GM10266 (cell line): Measurements from ENCODE around the gene CLEC7A.
A peak's percentile ranks its signal among the peaks of the same experiment; 100 is the strongest.

Experiments
- DNase-seq: peaks from one replicate; pipeline ENCODE4 v3.0.0; 2012; ENCODE audit errors: extremely low spot score
- TF ChIP-seq, protein P1 (sequence below): IDR thresholded peaks from 2 replicates; pipeline ENCODE4 v1.5.1; 2012; ENCODE audit warnings: mild to moderate bottlenecking, low read depth; ENCODE audit not compliant: control insufficient read depth, insufficient read depth; ENCODE audit errors: missing control alignments

CLEC7A gene

DNA sequence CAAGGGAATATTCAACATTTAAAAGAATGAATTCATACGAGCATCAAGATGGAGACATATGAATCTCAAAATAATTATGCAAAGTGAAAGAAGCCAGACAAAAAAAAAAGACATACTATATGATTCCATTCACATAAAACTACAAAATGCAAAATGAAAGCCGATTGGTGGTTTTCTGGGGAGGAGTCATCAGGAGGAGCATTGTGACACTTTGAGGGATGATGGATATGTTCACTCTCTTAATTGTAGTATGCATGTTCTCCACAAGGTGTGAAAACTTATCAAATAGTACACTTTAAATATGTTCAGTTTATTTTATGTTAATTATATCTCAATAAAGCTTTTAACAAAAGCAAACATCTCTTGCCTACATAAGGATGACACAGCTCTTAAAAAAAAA, 28.4 kb upstream of the CLEC7A start:
- no peak for DNase-seq
- TF ChIP-seq, protein P1, sequence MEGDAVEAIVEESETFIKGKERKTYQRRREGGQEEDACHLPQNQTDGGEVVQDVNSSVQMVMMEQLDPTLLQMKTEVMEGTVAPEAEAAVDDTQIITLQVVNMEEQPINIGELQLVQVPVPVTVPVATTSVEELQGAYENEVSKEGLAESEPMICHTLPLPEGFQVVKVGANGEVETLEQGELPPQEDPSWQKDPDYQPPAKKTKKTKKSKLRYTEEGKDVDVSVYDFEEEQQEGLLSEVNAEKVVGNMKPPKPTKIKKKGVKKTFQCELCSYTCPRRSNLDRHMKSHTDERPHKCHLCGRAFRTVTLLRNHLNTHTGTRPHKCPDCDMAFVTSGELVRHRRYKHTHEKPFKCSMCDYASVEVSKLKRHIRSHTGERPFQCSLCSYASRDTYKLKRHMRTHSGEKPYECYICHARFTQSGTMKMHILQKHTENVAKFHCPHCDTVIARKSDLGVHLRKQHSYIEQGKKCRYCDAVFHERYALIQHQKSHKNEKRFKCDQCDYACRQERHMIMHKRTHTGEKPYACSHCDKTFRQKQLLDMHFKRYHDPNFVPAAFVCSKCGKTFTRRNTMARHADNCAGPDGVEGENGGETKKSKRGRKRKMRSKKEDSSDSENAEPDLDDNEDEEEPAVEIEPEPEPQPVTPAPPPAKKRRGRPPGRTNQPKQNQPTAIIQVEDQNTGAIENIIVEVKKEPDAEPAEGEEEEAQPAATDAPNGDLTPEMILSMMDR, result no peak

DNA sequence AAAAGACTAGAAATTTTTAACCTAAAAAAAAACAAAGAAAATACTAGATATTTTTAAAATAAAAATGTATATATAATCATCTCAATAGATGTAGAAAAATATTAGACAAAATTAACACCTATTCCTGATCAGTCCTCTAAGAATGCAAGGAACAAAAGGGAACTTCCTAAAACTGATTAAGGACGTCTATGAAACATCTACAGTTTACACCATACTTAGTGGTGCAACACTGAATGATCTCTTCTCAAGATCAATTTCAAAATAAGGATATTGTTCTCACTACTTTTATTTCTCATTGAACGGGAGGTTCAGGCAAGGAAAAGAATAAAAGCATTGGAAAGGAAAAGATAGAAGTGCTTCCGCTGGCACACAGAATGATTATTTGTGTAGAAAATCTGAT, 26.0 kb upstream of the CLEC7A start:
- DNase-seq, result no peak
- TF ChIP-seq, protein P1, result no peak

DNA sequence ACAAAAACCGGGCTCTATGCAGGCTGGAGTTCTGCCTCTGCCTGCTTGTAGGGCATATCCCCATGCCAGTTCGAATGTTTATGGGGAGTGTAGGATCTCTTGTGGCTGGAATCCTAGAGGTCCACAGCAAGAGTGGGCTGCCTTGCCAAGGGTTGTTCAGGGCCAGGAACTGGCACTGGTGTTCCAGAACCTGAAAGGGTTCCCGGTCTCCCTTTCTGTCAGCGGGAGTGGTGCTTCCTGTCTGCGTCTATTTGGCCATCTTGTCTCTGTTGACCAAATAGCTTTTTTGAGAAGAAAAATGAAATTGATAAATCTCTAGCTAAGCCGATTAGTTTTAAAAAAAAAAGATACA, 24.1 kb upstream of the CLEC7A start:
- DNase-seq, result no peak
- TF ChIP-seq, protein P1, result no peak

DNA sequence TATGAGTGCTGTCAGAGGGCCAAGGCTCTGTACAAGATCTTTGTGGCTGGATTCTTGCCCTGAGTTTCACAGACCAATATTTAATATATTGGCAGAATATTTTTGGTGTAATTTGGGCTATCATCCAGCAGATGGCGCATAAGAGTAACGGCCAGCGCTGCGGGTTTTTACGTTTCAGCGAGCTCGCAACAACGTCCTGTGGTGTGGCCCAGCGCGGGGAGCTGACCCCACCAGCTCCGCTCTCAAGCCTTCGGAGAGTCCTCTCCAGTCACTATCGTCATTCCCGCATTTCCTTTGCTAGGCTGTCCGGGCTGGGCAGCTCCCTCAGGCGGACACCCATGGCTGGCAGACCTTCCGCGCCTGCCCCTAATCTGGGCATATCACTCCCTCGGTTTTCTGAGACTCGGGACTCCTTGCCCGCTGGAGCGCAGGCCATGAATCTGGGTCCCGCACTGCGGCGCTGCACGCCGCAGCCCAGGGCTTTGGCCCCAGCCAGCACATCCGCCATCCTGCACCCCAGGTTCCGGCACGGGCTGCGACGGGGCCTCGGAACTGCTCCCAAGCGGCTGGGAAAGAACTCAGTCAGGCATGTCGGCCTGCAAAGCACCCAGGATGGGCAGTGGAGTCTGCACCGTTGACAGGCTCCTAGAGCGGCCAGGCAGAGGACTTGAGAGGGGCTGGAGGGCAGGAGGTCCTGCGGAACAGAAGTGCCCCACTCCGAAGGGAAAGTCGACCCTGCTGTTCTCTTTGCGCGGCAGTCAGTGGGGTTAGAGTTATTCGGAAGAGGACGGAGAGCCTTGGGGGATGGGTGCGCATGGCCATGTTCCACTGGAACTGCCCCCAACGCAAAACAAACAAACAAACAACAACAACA, 23.5 kb upstream of the CLEC7A start:
- TF ChIP-seq, protein P1, result peak; percentile 74

DNA sequence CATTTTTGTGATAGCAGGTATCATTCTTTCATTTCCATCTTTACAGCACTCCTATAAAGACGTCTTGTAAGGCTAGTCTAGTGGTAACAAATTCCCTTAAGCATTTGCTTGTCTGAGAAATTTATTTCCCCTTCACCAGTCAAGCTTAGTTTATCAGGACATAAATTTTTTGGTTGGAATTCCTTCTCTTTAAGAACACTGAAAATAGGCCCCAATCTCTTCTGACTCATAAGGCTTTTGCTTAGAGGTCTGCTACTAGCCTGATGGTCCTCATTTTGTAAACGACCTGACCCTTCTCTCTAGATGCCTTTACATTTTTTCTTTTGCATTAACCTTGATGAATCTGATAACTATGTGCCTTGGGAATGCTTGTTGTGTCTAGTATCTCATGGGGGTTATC, 21.6 kb upstream of the CLEC7A start:
- TF ChIP-seq, protein P1, result no peak
- DNase-seq, result no peak

More for the DNA sequence above, 23.5 kb upstream of the CLEC7A start:
- peak; percentile 43 for DNase-seq

DNA sequence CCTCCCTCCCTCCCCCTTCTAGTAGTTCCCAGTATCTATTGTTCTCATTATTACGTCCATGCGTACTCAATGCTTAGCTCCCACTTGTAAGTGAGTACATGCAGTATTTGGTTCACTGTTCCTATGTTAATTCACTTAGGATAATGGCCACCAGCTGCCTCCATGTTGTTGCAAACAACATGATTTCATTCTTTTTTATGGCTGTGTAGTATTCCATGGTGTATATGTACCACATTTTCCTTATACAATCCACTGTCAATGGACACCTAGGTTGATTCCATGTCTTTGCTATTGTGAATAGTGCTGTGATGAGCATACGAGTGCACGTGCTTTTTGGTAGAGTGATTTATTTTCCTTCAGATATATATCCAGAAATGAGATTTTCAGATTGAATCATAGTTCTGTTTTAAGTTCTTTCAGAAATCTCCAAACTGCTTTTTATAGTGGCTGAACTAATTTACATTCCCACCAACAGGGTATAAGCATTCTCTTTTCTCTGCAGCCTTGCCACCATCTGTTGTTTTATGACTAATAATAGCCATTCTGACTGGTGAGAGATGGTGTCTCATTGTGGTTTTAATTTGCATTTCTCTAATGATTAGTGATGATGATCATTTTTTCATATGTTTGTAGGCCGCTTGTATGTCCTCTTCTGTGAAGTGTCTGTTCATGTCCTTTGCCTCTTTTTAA, 17.9 kb upstream of the CLEC7A start:
- TF ChIP-seq, protein P1, result no peak
- no peak for DNase-seq

DNA sequence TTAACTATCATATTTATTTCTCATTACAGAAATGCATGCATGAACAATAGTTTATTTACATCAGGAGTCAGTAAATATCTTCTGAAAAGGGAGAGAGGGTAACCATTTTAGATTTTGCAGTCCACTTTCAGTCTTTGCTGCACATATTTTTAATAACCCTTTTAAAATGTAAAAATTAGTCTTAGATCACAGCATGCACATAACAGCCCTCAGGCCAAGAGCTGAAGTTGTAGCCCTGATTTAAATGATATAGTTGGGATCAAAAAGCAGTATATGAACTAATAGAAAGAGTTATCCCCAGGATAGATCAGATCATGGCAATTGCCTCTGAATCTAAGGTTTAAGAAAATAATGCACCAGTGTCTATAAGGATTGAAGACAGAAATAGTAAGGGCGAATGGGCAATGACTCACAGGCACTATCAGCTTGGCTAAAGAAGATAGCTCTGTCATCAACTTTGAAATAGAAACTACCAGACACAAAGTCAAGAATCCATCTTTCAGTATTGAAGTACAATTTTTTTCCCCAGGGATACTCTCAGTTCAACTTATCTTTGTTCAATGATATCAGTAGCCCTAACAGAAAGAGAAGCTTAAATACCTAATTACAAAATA, 13.1 kb upstream of the CLEC7A start:
- TF ChIP-seq, protein P1, result no peak
- no peak for DNase-seq
